Stimulated activated CD8-positive, alpha-beta memory T cell treated with anti-CD3 and anti-CD28 coated beads, Interleukin-4, amount 100 ng/mL, for 4 hours (primary cell): ENCODE results near the gene FAHD2A.
"Not testable (repeated sequence)": the region's sequence is repeated elsewhere in the genome, so short reads cannot be mapped to it uniquely, and the experiment has no call there.

Experiments
- DNase-seq, 2 donors: peaks; one replicate each; pipeline ENCODE4 v3.0.0-alpha.2; 2020; ENCODE audit warnings: low read depth in 2 of 2, low spot score in 1 of 2

FAHD2A gene

GRCh38 chr2:95375532-95376150 is 26.9 kb upstream of the FAHD2A start:
- DNase-seq: no peak

DNA sequence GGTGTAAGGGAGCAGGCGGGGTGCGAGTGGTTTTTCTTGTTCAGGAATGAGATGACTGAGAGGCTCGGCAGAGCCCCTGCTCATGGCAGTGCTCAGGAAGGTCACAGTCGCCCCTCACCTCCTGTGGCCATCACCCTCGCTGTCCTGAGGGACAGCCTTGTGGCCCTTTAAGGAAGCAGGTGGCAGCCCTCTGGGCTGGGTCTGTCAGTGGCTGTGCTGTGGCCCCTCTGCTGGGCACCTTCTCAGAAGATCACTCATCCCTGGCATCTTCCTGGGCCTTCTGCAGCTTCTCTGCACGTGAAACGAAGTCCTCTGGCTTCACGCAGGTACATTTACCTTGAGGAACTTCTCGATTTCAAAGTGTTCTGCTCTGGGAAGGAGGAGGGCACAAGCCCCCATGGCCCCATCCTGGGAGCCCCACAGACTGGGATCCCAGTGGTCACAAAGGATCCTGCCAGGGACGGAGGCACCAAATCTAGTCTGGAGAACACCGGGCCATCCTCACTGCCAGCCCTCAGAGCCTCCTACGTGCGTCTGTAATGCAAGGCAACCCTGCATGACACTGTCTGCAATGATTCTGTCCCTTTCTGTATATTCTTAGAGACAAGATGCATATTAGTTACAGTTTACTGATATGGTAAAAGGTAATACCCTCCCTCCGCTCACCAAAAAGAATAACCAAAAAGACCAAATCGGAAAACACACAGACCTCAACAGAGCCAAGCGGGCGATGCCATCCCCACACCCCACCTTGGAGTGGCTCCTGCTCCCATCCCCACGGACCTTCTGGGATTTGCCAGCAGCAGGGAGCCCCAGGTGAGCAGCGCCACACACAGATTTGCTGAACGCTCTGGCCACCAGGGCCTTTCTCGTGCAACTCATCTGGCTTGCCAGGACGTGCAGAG is 25.9 kb upstream of the FAHD2A start:
- DNase-seq: no peak

DNA sequence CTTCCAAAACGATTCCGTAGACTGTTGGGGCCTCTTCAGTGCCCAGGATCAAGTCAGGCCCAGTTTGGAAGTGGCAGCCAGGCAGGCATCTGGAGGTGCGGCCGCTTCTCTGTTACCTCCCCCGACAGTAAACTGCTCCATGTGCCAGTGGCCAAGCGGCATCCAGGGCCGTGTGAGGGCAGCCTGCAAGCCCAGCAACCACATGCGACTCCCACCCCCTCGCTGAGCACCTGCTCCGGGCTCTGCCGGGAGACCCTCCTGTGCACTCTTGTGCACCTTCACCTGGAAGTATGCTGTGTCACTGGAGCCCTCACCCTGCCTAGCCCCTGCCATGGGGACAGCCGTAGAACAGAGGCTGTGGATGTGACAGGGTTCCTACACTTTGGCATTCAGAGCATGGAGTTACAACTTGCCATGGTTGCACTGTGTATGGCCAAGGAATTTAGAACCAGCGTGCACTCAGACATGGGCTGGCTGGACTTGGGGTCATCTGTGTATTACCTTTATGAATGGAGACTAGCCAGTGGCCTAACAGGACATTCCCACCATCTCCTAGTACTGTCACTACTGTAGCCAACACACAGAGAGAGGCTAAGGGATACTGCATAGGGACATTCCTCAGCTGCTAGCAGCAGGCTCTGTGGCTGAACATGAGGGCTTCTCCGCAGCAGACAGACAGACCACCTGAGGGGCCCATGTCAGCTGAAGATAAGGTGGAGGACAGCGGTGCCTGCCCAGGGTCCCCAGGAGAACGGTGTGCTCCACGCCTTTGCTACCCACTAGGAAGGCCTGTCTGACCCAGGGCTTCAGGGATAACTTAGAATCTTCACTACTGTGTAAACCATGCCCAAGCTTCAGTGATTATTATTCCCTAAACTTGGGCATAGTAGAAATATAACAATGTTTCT is 25.0 kb upstream of the FAHD2A start:
- DNase-seq: no peak

DNA sequence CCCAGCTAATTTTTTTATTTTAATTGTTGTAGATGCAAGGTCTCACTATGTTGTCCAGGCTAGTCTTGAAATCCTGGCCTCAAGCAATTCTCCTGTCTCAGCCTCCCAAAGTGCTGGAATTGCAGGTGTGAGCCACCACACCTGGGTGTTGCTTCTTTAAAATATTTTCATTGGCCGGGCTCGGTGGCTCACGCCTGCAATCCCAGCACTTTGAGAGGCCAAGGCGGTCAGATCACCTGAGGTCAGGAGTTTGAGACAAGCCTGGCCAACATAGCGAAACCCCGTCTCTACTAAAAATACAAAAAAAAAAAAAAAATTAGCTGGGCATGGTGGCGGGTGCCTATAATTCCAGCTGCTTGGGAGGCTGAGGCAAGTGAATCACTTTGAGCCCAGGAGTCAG is 24.2 kb upstream of the FAHD2A start:
- DNase-seq: not testable (repeated sequence)

DNA sequence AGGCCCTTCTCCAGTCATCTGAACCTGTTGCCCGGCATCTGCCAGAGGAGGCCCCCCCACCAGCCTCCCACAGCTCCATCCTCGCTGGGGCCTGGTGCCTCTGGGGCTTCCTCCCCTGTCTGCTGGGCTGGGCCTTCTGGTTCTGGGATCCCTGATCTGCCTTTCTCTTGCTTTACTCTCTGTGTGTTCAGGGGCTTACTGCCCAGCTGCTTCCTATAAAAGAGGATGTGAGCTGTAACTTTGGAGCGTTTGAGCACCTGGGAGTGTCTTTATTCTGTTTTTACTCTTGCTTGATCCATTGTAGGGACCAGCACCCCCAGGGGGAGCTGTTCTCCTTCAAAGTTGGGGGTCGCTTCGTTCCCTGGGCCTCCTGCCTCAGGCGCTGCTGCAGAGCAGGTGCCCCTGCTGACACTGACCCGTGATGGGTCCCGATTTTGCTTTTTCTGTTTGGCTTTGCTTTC is 23.1 kb upstream of the FAHD2A start:
- DNase-seq: no peak

DNA sequence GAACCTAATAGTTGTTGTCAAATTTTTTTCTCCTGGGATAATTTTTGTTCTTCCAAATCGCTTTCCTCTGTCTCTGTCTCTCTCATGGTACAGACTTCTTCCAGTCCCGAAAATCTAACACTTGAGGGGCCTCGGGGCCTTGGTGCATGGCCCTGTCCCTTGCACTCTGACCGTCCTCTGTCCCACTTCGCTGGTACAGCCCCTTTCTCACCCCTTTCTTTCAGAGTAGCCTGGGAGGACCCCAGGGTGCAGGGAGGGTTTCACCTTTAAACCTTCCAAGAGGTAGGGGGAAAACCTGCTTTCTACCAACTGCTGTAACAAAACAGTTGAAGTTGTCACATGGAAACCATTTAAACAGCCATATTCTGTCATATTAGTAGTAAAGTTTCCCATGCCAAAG is 22.2 kb upstream of the FAHD2A start:
- DNase-seq: no peak

DNA sequence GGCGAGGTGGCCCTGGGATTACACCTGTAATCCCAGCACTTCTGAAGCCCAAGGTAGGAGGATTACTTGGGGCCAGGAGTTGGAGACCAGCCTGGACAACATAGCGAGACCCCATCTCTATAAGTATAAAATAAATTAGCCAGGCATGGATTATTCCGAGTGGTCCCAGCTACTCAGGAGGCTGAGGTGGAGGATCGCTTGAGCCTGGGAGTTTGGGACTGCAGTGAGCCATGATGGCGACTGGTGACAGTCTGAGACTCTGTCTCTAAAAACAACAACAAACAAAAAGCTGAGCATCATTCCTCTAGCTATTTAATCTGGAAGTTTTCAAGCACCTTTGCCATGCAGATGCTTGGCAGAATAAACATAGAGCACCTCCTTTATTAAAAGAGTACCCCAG is 21.8 kb upstream of the FAHD2A start:
- no peak for DNase-seq

- no peak for DNase-seq
These were observed 21.0 kb upstream of the FAHD2A start for GRCh38 chr2:95381212-95382191.

- DNase-seq: no peak
These were observed 20.3 kb upstream of the FAHD2A start for GRCh38 chr2:95382192-95382591.

GRCh38 chr2:95382686-95383634 is 19.5 kb upstream of the FAHD2A start:
- DNase-seq: no peak

- no peak for DNase-seq
These were observed 18.9 kb upstream of the FAHD2A start for GRCh38 chr2:95383635-95384027.

DNA sequence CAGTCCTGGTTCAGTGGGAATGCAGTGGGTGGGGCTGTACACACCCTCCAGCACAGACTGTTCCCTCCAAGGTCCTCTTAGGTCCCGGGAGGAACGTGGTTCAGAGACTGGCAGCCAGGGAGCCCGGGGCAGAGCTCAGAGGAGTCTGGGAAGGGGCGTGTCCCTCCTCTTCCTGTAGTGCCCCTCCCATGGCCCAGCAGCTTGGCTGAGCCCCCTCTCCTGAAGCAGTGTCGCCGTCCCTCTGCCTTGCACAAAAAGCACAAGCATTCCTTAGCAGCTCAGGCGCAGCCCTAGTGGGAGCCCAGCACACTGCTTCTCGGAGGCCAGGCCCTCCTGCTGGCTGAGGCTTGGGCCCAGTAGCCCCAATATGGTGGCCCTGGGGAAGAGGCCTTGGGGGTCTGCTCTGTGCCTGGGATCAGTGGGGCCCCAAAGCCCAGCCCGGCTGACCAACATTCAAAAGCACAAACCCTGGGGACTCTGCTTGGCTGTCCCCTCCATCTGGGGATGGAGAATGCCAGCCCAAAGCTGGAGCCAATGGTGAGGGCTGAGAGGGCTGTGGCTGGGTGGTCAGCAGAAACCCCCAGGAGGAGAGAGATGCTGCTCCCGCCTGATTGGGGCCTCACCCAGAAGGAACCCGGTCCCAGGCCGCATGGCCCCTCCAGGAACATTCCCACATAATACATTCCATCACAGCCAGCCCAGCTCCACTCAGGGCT is 17.5 kb upstream of the FAHD2A start:
- DNase-seq: no peak

DNA sequence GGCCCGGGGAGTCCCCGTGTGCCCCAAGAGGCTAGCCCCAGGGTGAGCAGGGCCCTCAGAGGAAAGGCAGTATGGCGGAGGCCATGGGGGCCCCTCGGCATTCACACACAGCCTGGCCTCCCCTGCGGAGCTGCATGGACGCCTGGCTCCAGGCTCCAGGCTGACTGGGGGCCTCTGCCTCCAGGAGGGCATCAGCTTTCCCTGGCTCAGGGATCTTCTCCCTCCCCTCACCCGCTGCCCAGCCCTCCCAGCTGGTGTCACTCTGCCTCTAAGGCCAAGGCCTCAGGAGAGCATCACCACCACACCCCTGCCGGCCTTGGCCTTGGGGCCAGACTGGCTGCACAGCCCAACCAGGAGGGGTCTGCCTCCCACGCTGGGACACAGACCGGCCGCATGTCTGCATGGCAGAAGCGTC is 16.9 kb upstream of the FAHD2A start:
- no peak for DNase-seq

DNA sequence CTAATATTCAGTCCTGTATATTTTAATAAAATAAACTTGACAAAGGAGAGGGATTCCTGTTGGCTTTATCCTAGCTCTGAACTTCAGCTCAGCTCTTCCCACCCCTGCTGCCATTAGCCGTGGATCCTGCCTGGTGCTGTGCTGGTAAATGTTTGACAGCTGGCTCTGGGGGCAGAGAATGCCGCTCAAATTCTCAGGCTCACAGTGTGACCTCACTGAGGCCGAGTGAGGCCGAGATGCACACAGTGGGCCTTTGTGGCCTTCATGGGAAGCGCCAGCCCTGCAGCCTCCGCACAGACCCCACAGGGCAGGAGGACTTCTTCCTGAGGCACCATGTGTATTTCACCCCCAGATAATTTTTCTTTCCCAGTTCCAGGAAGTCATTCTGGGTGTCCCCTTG is 16.5 kb upstream of the FAHD2A start:
- DNase-seq: no peak

GRCh38 chr2:95387358-95387757 is 15.2 kb upstream of the FAHD2A start:
- no peak for DNase-seq

DNA sequence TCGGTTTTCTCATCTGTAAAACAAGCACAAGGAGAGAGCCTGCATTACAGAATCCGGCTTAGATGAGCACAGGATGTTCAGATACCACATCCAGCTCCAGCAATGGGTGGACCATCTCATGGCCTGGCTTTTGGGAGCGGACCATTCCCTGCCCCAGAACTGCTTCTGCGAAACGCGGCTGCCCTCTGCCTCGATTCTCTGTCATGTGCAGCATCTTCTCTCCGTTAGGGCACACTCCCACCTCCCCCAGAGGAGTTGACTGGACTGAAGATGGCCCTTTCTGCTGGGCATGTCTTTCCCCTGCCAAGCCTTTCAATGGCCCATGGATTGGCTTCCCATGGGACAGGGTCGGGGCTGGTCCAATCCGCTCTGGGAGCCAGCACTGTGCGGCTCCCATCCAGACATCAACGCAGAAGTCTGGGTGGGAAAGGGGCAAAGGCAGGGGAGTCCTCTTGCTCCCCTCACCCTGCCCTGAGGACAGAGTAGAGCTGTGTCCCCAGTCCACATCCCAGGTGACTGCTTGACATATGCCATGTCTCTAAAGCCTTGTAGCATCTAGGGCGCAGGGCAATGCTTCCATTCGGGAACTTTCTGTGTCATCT is 14.3 kb upstream of the FAHD2A start:
- DNase-seq: no peak

DNA sequence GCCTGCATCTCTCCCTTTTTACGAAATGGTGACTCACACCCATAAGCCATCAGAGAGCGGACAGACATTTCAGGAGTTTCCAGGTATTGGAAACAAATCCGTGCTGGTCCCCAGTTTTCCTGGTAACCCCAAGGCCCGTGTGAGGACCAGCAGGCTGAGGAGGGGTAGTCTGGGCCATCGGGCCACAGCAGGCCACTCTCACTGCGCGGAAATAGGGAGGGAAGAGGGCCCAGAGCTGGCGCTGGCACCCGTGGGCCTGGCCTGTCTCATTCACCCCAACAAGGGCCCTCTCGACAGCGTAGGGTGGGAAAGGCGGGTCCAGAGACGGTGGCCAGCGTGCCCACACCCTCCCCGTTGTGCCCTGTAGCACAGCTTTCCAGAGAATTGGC is 13.7 kb upstream of the FAHD2A start:
- no peak for DNase-seq
